AG04450 (cell line): ENCODE measurements around the gene CCDC12. TPM values are rescaled to one million over a fixed set of nuclear protein-coding genes. Genes with fewer than 3 reads are reported as not detected.

Experiments used
- CTCF ChIA-PET: fragments of 300-600, 350-600 bp; formaldehyde crosslinking; extraction: SDS; loops from one replicate; lab custom pipeline; 2022; ENCODE audit warnings: antibody characterized with exemption, inconsistent platforms; lab: Charles Lee
- POLR2A ChIA-PET: fragments of 350-600 bp; formaldehyde crosslinking; extraction: SDS; loops from one replicate; lab custom pipeline; 2021; ENCODE audit warnings: antibody characterized with exemption, inconsistent platforms; lab: Yijun Ruan, JAX
- DNase-seq: peaks from one replicate; pipeline ENCODE4 v3.0.0-alpha.2; 2011; ENCODE audit warnings: low read depth, low spot score
- H3K27ac ChIP-seq: one replicate; pipeline ENCODE4 v1.5.1; 2012; ENCODE audit warnings: low read depth, low read length, control low read depth
- H3K27me3 ChIP-seq: one replicate; pipeline ENCODE4 v1.6.0; 2012; ENCODE audit warnings: low read length; ENCODE audit not compliant: control insufficient read depth, insufficient read depth
- H3K4me3 ChIP-seq: 2 replicates; pipeline ENCODE4 v1.5.1; 2011; ENCODE audit warnings: mild to moderate bottlenecking, low read depth, low read length, control low read depth
- H3K9me3 ChIP-seq: 2 replicates; pipeline ENCODE4 v1.5.1; 2012; ENCODE audit warnings: low read length; ENCODE audit not compliant: control insufficient read depth, insufficient read depth
- CTCF ChIP-seq: IDR thresholded peaks from 2 replicates; pipeline ENCODE4 v1.5.1; 2011; ENCODE audit warnings: low read depth, low read length, control low read depth, inconsistent platforms
- polyA plus RNA-seq: library from polyadenylated mRNA; depleted of rRNA; stranded (reverse); fragments of >200 nt; gene quantifications from 2 replicates; pipeline ENCODE4 v1.2.3, GENCODE V29; 2011; rRNA removed
- small RNA-seq: library from RNA; depleted of rRNA; stranded (forward); fragments of <200 nt; gene quantifications from one replicate; pipeline ENCODE3, GENCODE V24; 2012; ENCODE audit warnings: low read depth; ENCODE audit not compliant: insufficient read length

The CCDC12 gene
- polyA plus RNA-seq, 1 experiment = 18.3 TPM

DNA sequence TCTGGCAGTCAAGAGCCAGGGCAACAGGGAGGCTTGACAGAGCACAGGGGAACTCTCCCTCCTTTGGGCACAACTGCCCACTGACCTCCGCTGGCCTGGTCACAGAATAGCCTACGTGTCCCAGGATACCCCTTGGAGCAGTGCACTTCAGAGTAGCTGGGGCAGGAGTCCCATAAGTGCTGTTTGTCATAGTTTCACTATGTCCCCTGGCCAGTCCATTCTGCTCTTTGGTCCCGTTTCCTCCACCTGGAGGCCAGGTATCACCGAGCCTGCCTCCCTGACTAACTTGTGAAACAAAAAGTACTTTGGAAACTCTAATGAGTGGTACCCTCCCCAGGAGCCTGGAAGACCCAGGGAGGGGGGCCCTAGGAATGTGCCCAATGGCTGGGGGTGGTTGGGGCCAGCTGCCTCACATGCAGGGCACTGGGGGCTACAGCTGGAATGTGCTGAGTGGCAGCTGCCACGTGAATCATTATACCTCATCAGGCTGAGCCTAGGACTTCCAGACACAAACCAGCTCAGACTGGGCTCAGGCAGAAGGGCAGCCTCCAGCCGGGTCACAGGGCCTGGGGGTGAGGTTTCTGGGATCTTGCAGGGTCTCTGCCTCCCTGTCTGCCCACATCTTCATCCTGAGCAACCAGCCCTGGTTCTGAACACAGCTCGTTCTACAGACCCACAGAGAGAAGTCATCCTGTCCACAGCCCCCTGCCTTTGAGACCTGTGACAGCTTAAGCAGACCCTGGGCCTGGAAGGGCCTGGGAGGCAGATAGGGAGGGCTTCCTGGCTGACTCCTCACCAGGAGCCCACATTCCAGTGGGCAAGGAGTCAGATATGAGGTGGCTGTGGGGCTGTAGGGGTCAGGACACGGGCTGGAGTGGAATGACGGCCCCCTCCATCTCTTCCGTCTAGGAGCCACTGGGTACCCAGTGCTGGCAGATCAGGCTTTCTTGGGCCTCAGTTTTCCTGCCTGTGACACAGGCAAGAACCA, 99.9 kb downstream of the CCDC12 start:
- no peak overlapping the region for H3K27ac ChIP-seq
- TF ChIP-seq CTCF = no peak
- ChIA-PET POLR2A (no interaction called here), CTCF (interaction anchor here (0.5 to 1.8 kb wide), 3 partner anchors 10 to 141 kb away, joined by 3 to 11 read pairs (median 5); no protein-coding TSS in a partner anchor)
- no peak overlapping the region for H3K4me3 ChIP-seq
- peaks cover 41% of the 10 kb centered on the region for H3K27me3 ChIP-seq
- no peaks in the 10 kb centered on the region; the same call in 1 of the 2 replicates for H3K9me3 ChIP-seq
- no peak for DNase-seq

GRCh38 chr3:46875560-46875959, 101.0 kb downstream of the CCDC12 start:
- POLR2A ChIA-PET = no interaction called here
- Histone ChIP-seq H3K4me3 (no peak overlapping the region), H3K9me3 (no peaks in the 10 kb centered on the region), H3K27me3 (peaks cover 39% of the 10 kb centered on the region), H3K27ac (no peak overlapping the region)
- no peak for DNase-seq
- CTCF ChIA-PET = interaction anchor here (1.0 kb wide), 1 partner anchor 9 kb away, joined by 6 read pairs; no protein-coding TSS in a partner anchor
- no peak for TF ChIP-seq CTCF

DNA sequence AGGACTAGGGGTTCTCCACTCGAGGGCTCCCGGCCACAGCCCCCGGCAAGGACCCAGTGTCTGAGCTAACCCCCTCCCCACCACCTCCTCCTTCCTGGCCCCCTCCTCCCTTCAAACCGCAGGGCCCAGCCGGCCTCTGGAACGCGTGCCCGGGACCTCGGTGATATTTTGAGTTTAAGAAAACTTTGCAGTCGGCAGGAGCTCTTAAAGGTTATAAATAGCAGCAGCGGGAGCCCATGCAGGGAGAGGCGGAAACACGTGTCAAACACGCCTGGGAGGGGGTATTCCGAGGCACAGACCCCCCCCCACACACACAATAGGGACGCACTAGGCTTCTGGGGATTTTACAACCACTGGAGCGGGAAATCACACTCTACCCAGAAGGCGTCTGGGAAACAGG, 102.1 kb downstream of the CCDC12 start:
- POLR2A ChIA-PET = no interaction called here
- Histone ChIP-seq H3K9me3 (no peaks in the 10 kb centered on the region), H3K4me3 (no peak overlapping the region), H3K27me3 (peaks cover 45% of the 10 kb centered on the region), H3K27ac (no peak overlapping the region)
- no peak for DNase-seq
- no peak for TF ChIP-seq CTCF
- CTCF ChIA-PET = interaction anchor here (1.3 kb wide), 1 partner anchor 35 kb away, joined by 3 read pairs; no protein-coding TSS in a partner anchor

- ChIA-PET POLR2A (no interaction called here), CTCF (no interaction called here)
- no peaks in the 10 kb centered on the region for H3K9me3 ChIP-seq
- DNase-seq = no peak
- H3K27ac ChIP-seq = no peak overlapping the region
- H3K27me3 ChIP-seq = peaks cover 48% of the 10 kb centered on the region
- H3K4me3 ChIP-seq = no peak overlapping the region
- no peak for TF ChIP-seq CTCF
Measured at GRCh38 chr3:46873521-46873920, 103.0 kb downstream of the CCDC12 start.

Small RNAs within 50 kb of the gene (small RNA-seq; reads per million reads assigned to genes)
- gene AC109583.2 = not detected

Other genes starting within 250 kb of the CCDC12 start
- not detected in 2 replicates for gene MYL3, start 113.3 kb downstream of the CCDC12 start, polyA plus RNA-seq
- 0.05 and 0.09 TPM in 2 replicates for gene PTH1R, start 99.0 kb downstream of the CCDC12 start, polyA plus RNA-seq
- 2.1 and 2.9 TPM in 2 replicates for gene NBEAL2, start 2.9 kb upstream of the CCDC12 start, polyA plus RNA-seq
- gene SETD2, start 187.4 kb upstream of the CCDC12 start, polyA plus RNA-seq = 25.9 and 30.8 TPM in 2 replicates